Activated CD4-positive, alpha-beta T cell treated with anti-CD3 and anti-CD28 coated beads for 48 hours (primary cell): Measurements from ENCODE around the gene TSPOAP1.
A peak's percentile ranks its signal among the peaks of the same experiment; 100 is the strongest.

Experiments used
- DNase-seq: peaks from one replicate; pipeline ENCODE4 v3.0.0-alpha.2; 2020

TSPOAP1 gene

DNA sequence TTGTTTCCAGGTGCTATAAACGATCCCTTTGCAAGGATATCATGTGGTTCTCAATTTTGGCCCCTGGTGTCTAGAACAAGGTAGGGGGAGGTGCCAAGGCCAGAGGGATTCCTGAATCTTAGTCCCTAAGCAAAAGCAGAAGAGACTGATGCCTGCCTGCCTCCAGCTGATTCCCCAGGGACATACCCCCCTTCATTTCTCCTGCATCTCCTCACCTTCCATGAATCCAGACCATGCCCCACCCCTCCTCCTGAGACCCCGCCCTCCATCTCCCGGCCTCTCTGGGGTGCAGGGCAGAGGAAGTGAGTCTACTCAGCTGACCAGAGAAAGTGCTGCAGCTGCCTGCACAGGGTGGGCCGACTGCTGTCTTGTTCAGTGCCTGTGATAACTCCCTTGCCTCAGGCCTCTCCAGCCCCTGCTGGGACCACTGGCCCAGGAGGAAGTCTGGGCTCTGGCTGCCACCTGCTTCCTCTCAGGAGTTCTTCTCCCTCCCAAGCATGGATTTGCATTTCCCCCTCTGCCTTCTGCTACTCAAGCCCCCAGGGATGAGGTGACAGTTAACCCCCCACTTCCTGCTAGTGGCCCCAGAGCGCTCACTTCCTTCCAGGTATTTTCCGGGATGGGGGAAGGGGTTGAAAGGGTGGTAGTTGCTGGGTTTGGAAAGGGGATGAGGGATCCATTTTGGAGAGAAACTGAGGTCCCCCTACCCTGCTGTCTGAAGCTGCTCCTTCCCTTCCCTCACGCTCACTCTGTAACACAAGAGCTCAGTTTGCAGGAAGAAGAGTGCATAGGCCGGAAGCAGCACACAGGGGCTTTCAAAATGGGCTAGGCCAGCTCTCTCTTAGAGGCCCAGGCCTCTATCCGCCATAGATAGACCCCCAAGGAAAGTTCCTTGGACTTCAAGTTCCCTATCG lies 10.5 kb upstream of the TSPOAP1 start:
- peak; percentile 90 for DNase-seq

- peak; percentile 68 for DNase-seq
These were observed 9.9 kb upstream of the TSPOAP1 start for GRCh38 chr17:58338454-58338840.

DNA sequence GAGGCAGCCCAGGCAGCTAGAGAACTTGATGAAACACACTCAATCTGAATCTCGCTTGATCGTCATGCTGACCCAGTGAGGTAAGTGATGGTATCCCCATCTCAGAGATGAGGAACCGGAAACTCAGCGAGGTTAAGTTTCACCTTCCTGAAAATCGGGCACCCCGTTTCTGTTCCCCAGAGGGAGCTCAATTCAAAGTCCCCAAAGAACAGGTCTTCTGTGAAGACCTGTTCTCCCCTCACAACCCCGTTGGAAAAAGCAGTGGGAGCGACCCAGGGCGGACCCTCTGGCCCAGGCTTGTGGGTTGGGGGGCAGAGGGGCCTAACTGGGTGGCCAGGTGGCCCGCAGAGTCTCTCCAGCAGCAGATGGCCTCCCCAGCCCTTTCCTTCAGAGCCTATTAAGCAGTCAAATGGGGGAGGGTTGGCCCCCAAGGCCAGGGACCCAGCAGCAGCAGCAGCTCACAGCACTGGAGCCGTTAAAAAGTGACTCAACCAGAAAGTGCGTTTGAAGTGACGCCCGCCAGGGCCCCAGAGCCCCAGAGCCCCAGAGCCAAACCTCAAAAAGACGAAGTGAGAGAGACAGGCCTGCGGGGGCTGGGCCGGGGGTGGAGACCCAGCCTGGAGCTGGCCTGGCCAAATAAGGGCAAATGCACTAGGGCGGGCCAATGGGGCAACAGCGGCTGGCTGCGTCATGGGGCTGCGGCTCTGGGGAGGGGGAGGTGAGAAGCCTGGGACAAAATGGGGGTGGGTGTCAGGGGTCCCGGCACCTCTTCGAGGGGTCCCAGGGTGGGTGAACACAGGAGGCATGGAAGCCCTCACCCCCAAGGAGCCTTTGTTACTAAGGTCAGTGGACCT lies 9.2 kb upstream of the TSPOAP1 start:
- DNase-seq, result peak; percentile 96

GRCh38 chr17:58337210-58337599 lies 8.6 kb upstream of the TSPOAP1 start:
- DNase-seq, result peak; percentile 69

DNA sequence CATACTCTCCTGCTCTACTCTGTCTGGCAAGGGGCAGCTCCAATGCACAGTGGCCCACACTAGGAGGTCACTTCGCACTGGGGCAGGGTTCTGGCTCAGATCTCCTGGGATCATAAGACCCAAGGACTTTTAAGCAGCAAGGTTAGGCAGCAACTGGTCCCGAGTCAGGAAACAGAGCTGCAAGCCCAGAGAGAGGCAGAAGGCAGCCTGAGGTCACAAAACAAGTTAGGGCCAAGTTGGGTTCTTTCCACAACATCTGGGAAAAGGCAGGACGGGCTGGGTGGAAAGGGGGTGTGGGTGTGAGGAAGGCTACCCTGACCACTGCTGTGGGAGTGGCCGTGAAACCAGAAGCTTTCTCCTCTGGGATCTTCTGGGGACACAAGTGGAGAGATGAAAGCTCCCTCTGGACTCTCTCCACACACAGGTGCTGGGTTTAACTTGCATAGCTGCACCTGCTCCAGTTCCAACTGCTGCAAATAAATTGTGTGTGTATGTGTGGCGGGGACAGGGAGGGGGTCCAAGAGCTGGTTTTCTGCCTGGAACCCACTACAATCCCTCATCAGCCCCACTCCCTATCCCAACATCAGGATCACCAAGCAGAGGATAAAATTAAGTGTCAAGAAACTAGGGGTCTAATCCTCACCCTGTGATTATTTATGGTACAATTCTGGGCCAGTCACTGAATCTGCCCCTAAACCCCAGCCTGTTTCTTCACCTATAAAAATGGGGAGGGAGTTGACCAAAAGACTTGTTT lies 8.0 kb upstream of the TSPOAP1 start:
- DNase-seq, result peak; percentile 37

DNA sequence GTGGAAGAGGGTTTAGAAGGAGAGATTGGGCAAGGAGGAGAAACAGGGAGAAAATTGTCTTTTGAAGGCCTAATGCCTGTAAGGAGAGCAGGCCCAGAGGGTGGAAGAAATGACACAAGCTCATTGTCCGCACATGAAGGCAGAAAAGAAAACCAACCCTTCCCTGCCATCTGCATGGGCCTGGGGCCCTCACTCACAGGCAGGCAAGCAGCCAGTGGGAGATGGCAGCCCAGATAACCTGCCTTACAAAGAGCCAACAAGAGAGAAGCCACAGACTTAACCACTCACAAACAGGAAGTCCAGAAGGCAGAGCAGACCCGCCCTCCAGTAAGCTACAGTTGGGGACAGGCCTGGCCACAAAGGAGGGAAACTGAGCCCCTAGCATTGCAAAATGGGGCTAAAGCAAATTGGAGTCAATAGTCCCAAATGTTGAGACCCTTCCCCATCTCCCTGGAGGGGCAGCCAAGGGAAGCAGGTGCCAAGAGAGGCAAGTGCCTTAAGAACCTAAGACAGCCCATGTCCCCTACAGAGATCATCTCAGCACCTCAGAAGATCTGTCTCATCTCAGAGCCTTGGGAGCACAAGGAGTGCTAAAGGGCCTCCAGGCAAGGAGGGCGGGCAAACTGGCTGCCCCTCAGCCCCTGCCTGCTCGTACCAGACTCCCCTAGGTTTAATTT lies 7.3 kb upstream of the TSPOAP1 start:
- peak; percentile 82 for DNase-seq

DNA sequence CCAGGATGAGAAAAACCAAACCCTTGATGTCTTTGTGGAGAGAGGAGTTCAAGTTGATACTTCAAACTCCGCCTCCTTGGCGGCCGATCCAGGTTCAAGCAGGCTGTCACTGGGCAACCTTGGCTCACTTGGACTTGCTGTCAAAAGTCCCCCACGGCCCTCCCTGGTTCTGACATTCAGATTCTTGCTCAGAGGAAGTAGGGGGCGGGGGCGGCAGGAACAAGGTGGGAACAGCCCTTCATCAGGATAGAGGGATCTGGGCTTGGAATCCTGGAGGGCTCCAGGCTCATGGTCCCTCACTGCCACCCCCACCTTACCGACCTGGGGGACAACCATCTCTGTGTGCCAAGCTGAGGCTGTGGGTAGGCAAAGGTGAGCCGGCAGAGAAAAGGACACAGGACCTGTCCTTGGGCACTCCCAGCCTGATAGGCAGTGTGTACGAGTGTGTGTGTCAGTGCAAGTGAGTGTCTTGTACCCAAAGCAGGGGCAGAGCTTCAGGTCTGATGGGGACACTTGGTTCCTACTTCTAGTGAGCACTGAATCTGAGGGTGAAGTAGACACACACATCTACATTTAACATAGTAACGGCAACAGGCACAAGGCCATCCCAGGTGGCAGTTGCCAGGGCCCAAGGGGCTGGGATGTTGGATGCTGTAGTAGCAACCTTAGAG lies 6.6 kb upstream of the TSPOAP1 start:
- DNase-seq, result peak; percentile 72

- DNase-seq, result peak; percentile 41
These were observed 6.1 kb upstream of the TSPOAP1 start for GRCh38 chr17:58334661-58335060.

- no peak for DNase-seq
These were observed 5.7 kb upstream of the TSPOAP1 start for GRCh38 chr17:58334256-58334655.

- peak; percentile 51 for DNase-seq
These were observed 5.2 kb upstream of the TSPOAP1 start for GRCh38 chr17:58333736-58334207.

GRCh38 chr17:58332778-58333735 lies 4.5 kb upstream of the TSPOAP1 start:
- peak; percentile 86 for DNase-seq

GRCh38 chr17:58331815-58332777 lies 3.5 kb upstream of the TSPOAP1 start:
- peak; percentile 95 for DNase-seq

- peak; percentile 83 for DNase-seq
These were observed 2.6 kb upstream of the TSPOAP1 start for GRCh38 chr17:58330997-58331814.

DNA sequence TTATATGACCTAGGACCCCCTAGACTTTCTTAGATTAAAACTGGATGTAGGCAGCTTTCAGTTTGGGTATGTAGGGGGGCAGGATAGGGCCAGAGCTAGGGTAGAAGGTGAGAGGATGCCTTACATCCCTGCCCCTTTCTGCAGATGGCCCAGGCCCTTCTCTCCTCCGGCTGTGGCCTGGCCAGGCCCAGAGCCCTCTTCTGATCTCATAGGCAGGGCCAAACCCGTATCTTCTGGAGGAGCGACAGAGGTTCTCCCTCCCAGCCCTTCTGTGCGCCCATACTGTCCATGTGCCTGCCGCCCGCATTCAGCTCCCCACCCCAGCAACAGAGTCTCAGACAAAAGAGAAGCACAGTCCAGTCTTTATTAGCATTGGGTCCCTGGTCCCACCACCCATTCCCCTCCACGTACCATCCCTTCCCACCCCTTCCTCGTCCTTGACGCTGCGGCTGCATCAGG lies 2.0 kb upstream of the TSPOAP1 start:
- DNase-seq, result peak; percentile 64

DNA sequence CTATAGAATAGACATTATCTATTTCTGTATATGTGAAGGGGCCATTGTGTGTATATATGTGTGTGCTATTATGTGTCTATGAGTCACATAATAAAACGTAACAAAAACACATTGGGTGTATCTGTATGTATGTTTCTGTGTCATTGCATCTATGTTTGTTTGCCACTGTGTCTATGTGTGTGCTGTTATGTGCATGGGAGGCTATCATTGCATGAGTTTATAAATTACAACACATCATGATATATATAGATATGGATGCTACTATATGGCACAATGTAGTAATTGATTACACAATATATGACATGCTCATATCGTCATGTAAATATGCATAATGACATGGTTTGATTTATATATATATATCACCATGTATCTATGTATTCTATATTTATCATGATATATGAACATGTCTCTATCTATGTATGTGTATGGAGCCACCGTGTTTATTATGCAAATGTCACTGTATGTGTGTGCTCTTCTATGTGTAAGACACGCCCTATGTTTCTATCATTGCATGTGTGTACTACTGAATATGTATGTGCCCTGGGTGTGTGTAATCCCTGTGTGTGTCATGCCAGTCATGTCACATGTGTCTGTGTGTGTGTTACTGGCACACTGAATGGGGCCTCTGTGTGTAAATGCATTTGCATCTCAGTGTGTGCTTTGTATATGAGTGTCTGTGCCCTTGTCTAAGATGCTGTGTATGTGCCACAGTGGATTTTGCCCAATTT lies 1.4 kb upstream of the TSPOAP1 start:
- DNase-seq, result peak; percentile 75

- peak; percentile 93 for DNase-seq
These were observed 627 bp upstream of the TSPOAP1 start for GRCh38 chr17:58329035-58329809.
